Peyer's patch (tissue), 4 donors: ENCODE data around the gene CPHXL2.

Experiments used
- CTCF ChIP-seq, 6 experiments: fragments of 450-650 bp in 4 of 6; fragments of 200-600 bp in 2 of 6; sonication (generic) in 1 of 6; IDR thresholded peaks; one replicate each; pipeline ENCODE4 v1.5.1; 2017 to 2019; ENCODE audit warnings: antibody characterized with exemption in 6 of 6, mild to moderate bottlenecking in 3 of 6, moderate library complexity in 1 of 6
- POLR2A ChIP-seq, 2 donors: fragments of 450-650 bp; IDR thresholded peaks; one replicate each; pipeline ENCODE4 v1.5.1; 2017; ENCODE audit warnings: antibody characterized with exemption in 2 of 2, mild to moderate bottlenecking in 2 of 2, moderate library complexity in 2 of 2

DNA sequence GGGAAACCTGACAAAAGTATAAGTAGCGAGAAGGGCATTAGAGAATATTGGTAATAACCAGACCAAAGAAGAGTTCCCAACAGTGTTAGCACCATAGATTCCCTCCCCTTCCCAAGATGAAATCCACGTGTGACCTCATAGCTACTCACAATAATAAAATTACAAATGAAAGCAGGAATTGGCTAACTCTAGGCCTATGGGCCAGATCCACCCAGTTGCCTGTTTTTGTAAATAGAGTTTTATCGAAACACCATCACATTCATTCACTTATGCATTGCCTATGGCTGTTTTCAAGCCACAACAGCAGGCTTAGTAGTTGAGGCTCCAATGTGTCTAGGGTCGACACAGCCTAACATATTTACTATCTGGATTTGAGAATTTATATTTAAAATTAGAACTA lies 41.6 kb upstream of the CPHXL2 start:
- TF ChIP-seq CTCF (IDR thresholded peaks at IDR 0.05) (no peak), POLR2A (IDR thresholded peaks at IDR 0.05) (no peak)
